GM18498 (cell line): ENCODE results near the gene CCDC142.

Experiments used
- ATAC-seq: cut with Tn5 transposase; IDR thresholded peaks from one replicate; pipeline ENCODE4 v1.9.1; 2021; ENCODE audit warnings: mild to moderate bottlenecking, moderate library complexity; ENCODE audit not compliant: unreplicated experiment

CCDC142 gene

GRCh38 chr2:74425523-74425922 is 57.3 kb downstream of the CCDC142 start:
- ATAC-seq, result no peak

DNA sequence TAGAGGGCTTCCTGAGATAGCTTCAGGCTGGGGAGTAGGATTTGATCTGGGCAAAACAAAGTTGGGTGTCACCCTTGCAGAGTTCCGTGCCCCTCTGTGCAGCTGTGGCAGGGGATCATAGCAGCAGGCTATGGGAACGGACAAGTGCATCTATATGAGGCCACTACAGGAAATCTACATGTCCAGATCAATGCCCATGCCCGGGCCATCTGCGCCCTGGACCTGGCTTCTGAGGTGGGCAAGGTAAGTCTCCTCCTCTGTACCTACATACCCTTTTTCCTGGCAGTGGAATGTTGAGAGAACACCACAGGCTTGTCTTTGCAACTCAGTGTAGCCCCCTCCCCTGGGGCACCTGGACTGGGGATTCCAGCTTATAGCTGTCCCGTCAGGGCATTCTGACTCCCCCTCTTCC is 57.8 kb downstream of the CCDC142 start:
- ATAC-seq, result no peak

DNA sequence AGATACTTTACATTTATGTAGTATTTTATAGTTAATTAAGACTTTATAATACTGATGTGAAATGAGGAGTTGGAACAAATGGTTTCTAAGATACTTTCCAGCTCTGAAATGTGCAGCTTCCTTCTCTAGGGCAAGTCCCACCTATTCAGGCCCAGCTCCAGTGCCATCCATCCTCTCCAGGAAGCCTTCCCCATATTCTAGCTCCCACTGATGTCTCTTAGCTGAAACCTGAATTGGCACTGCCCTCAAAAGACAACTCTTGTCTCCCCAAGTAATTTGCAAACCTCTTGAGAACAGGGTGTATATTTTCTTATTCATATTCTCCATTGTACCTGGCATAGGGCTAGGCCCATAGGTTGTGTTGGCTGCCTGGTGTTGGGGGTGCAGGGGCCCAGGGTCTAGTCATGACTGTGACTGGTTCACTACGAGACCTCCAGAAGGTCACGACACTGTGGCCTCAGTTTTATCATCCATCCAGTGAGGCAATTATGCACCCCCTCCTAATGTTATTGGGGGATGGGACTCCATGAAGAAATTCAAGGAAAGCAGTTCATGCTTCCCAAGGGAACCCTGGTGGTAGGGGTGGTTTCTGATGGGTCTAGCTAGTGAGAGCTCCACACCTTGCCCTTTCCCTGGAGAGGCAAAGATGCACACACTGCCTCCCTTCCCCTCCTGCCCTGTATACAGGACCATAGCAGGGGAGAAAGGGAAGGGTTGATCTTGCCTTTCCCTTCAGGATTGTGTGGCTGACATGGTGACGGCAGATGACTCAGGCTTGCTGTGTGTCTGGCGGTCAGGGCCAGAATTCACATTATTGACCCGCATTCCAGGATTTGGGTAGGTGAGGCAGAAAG is 58.4 kb downstream of the CCDC142 start:
- ATAC-seq, result no peak
